GM18909 (cell line): ENCODE results near the gene CLCN1.

ENCODE experiments used
- ATAC-seq: cut with Tn5 transposase; IDR thresholded peaks from one replicate; pipeline ENCODE4 v1.9.1; 2021; ENCODE audit warnings: mild to moderate bottlenecking; ENCODE audit not compliant: unreplicated experiment, poor library complexity

The CLCN1 gene

DNA sequence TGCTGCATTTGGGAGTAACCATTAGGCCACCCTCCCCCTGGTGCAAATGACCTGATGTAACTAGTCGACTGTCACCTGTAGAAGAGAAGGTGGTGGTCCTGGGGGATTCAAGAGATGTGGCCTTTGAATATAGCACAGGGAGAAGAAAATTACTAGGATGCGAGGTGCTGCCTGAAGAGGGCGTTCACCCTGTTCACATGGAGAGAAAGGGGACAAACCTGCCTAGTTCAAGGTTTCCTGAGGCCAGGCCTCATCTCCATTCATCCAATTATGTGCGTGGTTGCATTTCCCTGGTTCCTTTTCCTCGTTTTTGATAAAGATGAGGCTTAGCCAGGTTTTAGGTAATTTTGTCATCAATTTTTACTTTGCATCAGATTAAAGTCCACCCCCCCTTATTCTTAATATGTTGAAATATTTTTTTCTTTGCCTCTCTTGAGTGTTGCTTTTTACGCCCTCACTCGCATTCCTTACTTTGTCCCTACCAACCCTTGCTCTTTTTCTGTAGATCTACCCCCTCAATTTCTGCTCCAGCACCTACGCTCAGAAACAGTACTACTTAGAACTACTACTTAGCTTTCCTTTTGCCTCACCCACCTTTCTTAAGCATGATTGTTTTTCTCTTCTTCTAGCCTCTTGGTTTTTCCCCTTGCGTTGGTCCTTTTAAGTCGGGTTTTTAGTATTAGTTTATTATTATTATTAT, 13.7 kb downstream of the CLCN1 start:
- ATAC-seq, result no peak

DNA sequence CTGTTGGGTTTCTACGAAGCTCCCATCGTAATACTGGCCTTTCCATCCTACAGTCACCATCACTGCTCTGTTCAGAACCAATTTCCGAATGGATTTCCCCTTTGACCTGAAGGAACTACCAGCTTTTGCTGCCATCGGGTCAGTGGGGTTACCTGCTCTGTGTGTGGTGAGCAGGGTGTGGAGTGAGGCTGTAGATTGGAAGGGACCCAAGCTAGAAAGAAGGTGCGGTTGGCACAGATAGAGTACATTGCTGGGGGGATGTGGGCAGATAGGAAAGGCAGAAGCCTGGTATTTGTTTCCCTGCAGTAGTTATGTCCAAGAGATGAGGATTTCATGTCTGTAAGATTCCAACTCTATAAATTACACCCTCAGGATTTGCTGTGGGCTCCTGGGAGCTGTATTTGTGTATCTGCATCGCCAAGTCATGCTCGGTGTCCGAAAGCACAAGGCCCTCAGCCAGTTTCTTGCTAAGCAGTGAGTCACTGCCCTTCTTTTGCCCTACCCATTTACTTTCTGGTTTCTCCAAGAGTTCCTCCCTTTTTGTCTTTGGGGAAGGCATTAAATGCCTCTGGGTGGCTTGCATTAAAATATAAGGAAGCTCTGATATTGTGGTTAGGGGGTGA, 15.4 kb downstream of the CLCN1 start:
- ATAC-seq, result no peak

DNA sequence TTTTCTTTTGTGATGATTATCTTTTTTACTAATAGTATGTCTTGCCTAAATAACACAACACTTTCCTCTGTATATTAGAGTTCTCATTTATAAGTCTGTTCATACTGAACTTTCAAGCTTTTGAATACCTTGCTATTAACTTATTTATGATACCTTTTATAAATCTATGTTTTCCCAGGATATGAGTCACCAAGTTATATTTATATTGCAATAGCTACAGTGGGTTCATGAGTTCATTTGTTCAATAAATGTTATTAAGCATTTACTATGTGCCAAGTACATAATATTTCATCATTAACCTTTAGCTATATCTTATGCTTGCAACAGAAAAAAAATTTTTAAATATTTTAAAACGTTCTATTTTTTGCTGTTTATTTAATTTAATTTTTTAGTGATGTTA, 18.3 kb downstream of the CLCN1 start:
- no peak for ATAC-seq

DNA sequence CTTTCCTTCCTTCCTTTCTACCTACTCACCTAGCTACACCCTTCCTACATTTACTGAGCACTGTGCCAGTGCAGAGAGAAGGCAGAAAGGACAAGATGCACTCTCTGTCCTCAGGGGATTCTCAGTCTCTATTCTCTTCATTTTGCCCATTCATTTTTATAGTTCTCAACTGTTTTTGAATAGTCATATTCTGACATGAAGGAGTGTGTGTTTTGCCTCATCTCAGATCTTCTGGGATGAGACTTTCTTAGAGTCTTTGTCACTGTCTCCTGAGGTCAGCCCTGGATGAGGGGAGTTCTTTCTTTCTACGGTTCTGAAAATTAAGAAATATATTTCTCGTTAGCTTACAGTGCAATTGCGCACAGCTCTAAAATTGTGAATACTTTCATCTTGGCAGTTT, 21.3 kb downstream of the CLCN1 start:
- ATAC-seq, result no peak

DNA sequence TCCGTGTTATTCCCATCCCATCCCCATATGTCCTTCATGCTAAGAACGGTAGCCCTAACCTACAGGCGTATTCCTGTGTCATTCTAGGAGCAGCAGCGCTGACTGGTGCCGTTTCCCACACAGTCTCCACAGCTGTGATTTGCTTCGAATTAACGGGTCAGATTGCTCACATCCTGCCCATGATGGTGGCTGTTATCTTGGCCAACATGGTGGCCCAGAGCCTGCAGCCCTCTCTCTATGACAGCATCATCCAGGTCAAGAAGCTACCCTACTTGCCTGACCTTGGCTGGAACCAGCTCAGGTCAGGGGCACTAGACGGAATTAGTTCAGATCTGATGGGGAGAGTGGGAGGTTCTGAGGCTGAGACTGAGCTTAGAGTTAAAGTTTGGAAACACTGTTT, 25.9 kb downstream of the CLCN1 start:
- ATAC-seq, result no peak

DNA sequence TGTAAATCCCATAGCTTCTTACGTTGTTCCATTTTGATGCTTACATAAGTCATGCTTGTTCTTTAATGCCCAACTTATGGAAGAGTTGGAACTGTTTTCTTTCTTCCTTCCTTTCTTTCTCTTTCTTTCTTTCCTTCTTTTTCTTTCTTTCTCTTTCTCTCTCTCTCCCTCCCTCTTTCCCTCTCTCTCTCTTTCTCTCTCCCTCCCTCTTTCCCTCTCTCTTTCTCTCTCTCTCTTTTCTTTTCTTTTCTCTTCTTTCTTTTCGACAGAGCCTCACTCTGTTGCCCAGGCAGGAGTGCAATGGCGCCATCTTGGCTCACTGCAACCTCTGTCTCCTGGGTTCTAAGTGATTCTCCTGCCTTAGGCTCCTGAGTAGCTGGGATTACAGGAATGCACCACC, 27.7 kb downstream of the CLCN1 start:
- no peak for ATAC-seq

DNA sequence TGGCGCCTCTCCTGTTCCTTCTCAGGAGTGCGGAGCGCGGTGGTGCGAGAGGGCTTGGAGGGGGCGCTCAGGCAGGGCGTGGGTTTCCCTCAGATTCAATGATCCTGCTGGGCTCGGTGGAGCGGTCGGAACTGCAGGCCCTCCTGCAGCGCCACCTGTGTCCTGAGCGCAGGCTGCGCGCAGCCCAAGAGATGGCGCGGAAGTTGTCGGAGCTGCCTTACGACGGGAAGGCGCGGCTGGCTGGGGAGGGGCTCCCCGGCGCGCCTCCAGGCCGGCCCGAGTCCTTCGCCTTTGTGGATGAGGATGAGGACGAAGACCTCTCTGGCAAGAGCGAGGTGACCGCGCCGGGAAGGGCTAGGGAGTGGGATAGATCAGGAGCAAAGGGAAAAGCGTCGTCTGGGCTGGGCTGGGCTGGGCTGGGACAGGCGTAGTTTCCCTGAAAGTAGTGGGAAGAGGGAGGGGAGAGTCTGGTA, 29.6 kb downstream of the CLCN1 start:
- peak; percentile 80 for ATAC-seq

DNA sequence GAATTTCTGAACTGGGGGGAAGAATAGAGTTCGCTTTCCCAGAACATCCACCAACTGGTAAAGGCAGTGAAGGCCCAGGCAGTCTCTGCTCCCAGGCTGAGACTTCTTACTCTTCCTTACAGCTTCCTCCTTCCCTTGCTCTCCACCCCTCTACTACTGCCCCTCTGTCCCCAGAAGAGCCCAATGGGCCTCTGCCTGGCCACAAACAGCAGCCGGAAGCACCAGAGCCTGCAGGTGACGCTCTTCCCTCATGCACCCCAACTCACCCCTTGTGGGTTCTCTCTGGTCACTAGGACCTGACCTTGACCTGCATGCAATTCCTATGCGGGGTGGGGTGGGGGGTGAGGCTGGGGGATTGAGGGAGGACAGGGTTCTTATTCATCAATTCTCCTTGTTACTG, 30.1 kb downstream of the CLCN1 start:
- ATAC-seq, result no peak

DNA sequence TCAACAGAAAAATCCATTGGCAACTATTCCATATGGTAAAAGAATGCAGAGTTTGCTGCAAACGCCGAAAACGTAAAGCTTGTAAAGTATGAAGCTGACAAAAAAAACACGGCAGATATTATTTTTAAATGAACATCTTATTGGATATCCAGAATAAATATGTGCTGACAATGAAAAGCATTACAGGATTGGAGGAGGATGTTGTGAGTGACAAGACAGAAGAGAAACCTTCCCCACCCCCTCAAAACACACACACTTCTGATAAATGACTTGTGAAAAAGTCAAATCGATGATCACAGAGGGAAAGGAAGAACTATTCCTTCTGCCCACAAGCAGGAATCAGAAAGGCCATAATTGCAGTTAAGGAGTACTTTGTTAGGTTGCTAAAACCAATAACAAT, 32.0 kb downstream of the CLCN1 start:
- ATAC-seq, result no peak

DNA sequence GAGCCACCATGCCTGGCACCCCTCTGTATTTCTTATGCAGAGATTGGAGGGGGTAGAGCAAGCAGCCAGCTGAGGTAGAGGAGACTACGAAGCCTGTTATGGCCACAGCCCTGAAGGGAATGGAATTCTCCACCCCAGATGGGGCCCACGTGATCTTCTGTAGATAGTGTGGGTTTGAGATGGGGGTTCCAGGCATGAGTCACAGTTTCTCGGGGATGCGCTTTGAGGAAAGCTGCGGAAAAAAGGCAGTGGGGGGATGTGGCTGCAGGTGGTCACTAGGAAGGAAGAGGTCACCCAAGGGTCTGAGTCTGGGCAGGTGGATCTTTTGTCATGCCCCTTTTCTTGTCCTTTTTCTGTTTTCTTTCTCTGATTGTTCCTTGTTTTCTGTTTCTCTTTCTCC, 35.1 kb downstream of the CLCN1 start:
- no peak for ATAC-seq

DNA sequence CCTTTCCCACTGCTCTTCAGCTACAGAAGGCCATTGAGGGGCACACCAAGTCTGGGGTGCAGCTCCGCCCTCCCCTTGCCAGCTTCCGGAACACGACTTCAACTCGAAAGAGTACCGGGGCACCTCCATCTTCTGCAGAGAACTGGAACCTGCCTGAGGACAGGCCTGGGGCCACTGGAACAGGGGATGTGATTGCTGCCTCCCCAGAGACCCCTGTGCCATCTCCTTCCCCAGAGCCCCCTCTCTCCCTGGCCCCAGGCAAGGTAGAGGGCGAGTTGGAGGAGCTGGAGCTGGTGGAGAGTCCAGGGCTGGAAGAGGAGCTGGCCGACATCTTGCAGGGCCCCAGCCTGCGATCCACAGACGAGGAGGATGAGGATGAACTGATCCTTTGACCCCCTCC, 35.7 kb downstream of the CLCN1 start:
- ATAC-seq, result no peak

DNA sequence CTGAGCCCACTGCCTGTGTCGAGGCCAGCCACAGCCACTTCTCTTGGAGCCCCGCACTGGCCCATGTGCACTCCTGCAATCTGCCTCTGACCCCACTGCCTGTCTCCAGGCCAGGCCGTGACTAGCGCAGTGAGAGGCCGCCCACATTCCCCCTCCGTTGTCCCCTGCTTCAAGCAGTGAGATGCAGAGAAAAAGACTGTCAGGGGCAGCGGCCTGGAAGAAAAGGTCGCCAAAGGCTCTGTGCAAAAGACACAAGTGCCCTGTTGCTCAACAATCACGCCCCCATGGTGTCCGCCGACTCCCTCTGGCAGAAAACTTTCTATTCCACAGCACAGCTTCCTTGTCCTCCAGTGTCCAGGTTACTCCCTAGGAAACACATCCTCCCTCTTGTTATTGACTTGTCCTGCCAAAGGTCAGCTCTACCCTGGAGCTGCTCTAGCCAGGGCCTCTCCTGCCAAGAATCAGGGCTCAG, 36.7 kb downstream of the CLCN1 start:
- ATAC-seq, result no peak

DNA sequence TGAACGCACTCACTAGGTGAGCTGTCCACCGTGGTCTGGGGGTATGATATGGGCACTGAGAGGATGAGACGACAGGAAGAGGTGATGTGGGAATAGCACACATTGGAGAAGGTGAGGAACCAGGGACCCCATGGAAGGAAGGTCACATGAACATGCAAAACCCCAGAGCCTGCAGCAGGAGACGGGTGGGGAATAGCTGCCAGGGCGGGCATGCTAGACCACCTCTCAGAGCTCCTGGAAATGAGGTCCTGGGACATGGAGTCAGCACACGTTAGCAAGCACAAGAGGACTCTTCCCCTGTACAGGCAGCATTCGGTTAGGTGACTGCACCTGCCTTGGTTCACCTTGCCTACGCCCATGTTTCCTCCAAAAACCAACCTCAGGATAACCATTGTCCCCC, 38.5 kb downstream of the CLCN1 start:
- ATAC-seq, result no peak

DNA sequence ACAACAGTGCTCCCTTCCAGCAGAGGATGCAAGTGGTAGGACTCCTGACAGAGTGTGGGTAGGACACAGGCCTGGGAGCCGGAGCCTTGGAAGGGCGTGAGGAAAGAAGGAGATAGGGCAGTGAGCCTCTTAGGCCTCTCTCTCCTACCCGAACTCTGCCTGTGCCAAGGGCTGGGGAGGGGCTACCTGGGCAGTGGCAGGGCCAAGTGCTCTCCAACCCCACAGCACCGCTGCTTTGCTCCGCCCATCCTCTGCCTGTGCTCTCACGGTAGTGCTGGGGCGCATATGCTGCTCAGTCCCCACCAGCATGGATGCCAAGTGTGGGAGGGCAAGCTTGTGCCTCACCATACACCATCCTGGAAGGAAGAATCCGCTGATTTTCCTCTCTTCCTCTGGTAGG, 39.1 kb downstream of the CLCN1 start:
- ATAC-seq, result no peak

DNA sequence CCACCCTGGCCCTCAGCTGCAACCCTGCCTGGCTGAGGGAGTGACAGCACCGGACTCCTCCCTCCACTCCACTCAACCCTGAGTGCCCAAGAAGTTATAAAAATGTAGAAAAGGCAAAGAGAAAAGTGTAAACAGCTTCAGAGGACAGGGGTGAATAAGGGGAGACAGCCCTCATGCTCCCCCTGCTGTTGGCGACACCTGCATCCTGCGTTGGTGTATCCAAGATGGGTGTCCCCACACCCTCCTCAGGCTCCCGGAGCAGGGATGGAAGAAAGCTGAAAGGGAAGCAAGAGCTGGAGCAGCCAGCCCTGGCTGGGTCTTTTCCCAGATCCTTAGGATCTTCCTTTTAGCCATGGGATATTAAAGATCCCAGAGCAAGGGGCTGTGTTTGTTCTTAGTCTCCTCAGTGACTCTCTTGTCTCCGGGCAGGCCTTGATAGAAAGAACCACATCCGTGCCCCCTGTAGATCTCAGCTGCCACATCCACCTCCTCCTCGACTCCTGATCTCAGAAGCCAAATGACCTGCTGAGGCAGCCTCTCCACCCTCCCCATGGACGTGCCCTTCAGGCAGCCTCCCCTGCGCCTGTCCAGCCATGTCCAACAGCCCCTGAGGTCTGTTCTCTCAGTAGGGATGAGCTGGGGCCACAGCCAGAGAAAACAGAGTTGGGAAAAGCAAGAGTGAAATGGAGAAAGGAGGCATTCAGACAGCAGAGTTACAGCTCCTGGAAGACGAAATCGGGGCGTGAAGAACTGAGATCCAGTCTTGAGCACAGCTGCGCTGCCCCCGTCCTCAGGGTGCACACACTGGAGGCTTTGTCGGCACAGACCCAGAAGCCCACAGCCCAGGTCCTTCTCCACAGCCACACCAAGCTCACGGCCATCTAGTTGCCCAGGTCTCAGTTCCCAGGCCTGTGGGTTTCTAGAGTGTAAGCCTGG, 39.8 kb downstream of the CLCN1 start:
- ATAC-seq, result no peak

DNA sequence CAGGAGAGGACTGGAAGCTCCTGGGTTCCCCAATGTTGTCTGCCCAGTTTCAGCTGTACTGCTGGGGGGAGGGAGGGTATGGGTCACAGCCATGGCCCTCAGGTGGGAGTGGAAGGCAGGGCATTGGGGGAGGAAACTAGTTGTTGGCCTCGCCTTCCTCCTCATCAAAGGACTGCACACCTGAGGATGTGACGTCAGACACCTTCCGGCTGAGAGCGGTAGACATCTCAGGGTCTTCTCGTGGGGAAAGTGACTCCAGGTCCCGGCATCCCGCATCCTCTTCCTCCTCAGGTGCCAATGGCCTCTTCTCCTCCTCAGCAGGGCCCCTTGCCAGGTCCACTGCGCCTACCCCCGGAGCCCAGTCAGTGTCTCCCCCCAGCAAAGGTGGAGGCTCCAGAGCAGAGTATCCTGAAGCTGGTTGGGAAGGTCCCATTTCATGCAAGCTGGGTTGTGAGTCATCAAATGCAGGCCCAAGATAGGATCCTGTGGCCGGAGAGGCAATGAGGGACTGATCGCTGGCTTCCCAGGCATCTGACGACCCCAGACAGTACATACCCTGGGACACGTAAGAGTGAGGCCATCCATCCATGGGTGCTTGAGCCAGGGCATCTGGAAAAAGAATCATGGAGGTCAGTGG, 40.6 kb downstream of the CLCN1 start:
- ATAC-seq, result no peak

DNA sequence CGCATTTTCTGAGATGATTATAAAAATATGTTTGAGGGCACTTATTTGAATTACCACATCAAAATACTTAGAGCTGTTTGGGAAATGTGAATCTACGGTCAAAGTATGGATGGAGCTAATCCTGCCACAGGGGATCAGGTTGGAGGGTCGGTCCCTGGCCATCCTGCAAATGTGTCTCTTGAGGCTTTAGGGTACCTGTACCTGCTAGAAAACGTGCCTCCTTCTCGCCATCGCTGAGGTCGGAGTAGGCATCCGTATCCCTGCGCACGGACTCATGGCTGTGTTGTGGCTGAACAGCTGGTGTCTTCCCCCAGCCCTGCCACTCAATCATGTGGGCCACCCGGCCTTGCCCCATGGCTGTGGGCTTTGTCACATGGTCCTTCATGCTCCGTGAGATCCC, 42.7 kb downstream of the CLCN1 start:
- no peak for ATAC-seq

DNA sequence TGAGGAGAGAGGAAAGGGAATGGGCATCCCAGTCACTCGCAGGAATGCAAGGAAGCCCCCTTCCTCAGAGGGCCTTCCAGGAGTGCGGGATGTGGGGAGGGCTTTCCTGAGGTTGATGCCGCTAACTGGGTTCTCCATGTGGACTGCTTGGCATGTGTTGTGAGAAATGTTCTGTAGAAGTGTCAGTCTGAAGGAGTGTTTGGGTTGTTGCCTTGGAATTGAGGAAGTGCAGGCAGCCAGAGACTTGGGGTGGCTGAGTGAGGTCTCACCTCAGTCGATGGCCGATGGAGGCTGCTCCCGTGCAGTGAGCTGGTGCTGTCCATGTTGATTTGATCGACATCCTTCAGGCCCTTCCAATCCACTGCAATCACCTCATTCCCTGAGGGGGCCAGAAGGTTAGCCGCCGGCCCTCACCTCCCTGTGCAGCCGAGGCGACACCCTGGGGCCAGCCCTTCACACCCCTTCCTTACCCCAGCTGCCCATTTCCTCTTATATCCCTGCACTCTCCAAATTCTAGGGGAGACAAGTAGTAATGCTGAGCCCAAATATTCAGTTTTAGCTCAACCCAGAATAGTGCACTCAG, 44.0 kb downstream of the CLCN1 start:
- ATAC-seq, result no peak

DNA sequence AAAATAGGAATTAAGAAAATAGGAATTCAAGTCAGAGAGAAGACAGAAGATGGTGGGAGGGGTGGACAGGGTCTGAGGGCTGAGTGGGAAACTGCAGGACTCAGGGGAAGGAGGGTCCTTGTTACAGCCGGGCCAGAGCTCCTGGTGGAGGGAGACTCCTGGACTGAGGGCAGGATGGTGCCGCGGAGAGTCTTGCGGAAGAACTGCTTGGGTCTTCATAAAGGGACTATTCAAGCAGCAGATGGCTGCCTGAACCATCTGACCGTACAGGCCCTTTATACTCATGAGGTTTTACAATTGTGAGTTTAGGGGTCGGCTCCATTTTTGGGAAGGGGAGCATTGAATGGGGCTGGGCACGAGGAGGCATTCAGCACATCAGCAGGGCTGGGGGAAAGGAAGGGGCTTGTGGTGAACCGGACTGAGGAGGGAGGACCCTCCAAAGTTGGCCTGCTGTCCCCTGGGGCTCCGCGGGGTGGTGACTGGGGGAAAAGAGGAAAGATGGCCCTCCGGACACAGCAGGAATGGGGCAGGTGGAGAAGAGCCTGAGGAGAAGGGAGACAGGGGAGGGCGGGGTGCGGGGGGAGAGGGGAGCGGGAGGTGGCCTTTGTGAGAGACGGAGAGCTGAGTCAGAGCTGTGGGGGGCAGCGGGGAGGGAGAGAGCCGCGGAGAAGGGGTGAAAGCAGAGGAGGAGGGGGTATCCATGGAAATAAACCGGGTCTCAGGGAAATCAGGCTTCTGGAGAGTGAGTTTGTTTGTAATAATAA, 45.1 kb downstream of the CLCN1 start:
- ATAC-seq, result no peak
